Measurements from ENCODE around the gene ARHGEF2.

Gene ARHGEF2

GRCh38 chr1:156001662-156002171, 23.4 kb upstream of the ARHGEF2 start:
- peaks cover 7% of the 10 kb centered on the region for H3K36me3 ChIP-seq
- H3K27me3 ChIP-seq: no peaks in the 10 kb centered on the region
- H3K4me1 ChIP-seq (ENCODE audit: control insufficient read depth in 1 of 2, insufficient read depth in 1 of 2, low read depth in 1 of 2, low read length in 1 of 2): no peaks in the 10 kb centered on the region
- no peak for TF ChIP-seq CTCF (IDR thresholded peaks at IDR 0.05)
- no peaks in the 10 kb centered on the region for H3K9me3 ChIP-seq
- H3K27ac ChIP-seq: no peak overlapping the region
- H3K4me3 ChIP-seq (ENCODE audit: low read depth in 1 of 2, low read length in 1 of 2): no peak overlapping the region

GRCh38 chr1:156001021-156001661, 22.8 kb upstream of the ARHGEF2 start:
- no peak overlapping the region for H3K4me3 ChIP-seq (ENCODE audit: low read depth in 1 of 2, low read length in 1 of 2)
- H3K4me1 ChIP-seq (ENCODE audit: control insufficient read depth in 1 of 2, insufficient read depth in 1 of 2, low read depth in 1 of 2, low read length in 1 of 2): no peaks in the 10 kb centered on the region
- H3K27ac ChIP-seq: no peak overlapping the region
- no peak for TF ChIP-seq CTCF (IDR thresholded peaks at IDR 0.05)
- H3K9me3 ChIP-seq: no peaks in the 10 kb centered on the region
- H3K27me3 ChIP-seq: peaks cover 3% of the 10 kb centered on the region
- peaks cover under 1% of the 10 kb centered on the region for H3K36me3 ChIP-seq

- no peaks in the 10 kb centered on the region for H3K4me1 ChIP-seq (ENCODE audit: control insufficient read depth in 1 of 2, insufficient read depth in 1 of 2, low read depth in 1 of 2, low read length in 1 of 2)
- no peak for TF ChIP-seq CTCF (IDR thresholded peaks at IDR 0.05)
These were observed 21.6 kb upstream of the ARHGEF2 start for GRCh38 chr1:155999964-156000363.

GRCh38 chr1:155996166-155996565, 17.8 kb upstream of the ARHGEF2 start:
- no peaks in the 10 kb centered on the region for H3K9me3 ChIP-seq
- no peak overlapping the region for H3K27ac ChIP-seq
- no peak for TF ChIP-seq CTCF (IDR thresholded peaks at IDR 0.05)
- peaks cover 4 to 8% of the 10 kb centered on the region in 2 experiments for H3K4me1 ChIP-seq (ENCODE audit: control insufficient read depth in 1 of 2, insufficient read depth in 1 of 2, low read depth in 1 of 2, low read length in 1 of 2)
- no peaks in the 10 kb centered on the region for H3K36me3 ChIP-seq
- no peak overlapping the region for H3K4me3 ChIP-seq (ENCODE audit: low read depth in 1 of 2, low read length in 1 of 2)
- peaks cover 11% of the 10 kb centered on the region for H3K27me3 ChIP-seq

More at GRCh38 chr1:155999964-156000363, 21.6 kb upstream of the ARHGEF2 start:
- no peak overlapping the region for H3K4me3 ChIP-seq (ENCODE audit: low read depth in 1 of 2, low read length in 1 of 2)
- H3K9me3 ChIP-seq: no peaks in the 10 kb centered on the region
- H3K27ac ChIP-seq: no peak overlapping the region
- H3K27me3 ChIP-seq: peaks cover 11% of the 10 kb centered on the region
- no peaks in the 10 kb centered on the region for H3K36me3 ChIP-seq

- Histone ChIP-seq H3K9me3 (no peaks in the 10 kb centered on the region), H3K4me3 (ENCODE audit: low read depth in 1 of 2, low read length in 1 of 2) (no peak overlapping the region), H3K27ac (no peak overlapping the region), H3K27me3 (peaks cover 11% of the 10 kb centered on the region), H3K4me1 (ENCODE audit: control insufficient read depth in 1 of 2, insufficient read depth in 1 of 2, low read depth in 1 of 2, low read length in 1 of 2) (peaks cover 28 to 32% of the 10 kb centered on the region in 2 experiments), H3K36me3 (no peaks in the 10 kb centered on the region)
- TF ChIP-seq CTCF (IDR thresholded peaks at IDR 0.05): no peak
These were observed 15.2 kb upstream of the ARHGEF2 start for GRCh38 chr1:155993595-155993994.

Data from neutrophil (primary cell).